HG03521 (cell line): Measurements from ENCODE around the gene ASB17.
A peak's percentile ranks its signal among the peaks of the same experiment; 100 is the strongest.
"Not testable (repeated sequence)": the region's sequence is repeated elsewhere in the genome, so short reads cannot be mapped to it uniquely, and the experiment has no call there.

Experiments used
- ATAC-seq: cut with Tn5 transposase; IDR thresholded peaks from one replicate; pipeline ENCODE4 v1.9.1; 2021; ENCODE audit warnings: mild to moderate bottlenecking, moderate library complexity; ENCODE audit not compliant: unreplicated experiment

ASB17 gene, protein sequence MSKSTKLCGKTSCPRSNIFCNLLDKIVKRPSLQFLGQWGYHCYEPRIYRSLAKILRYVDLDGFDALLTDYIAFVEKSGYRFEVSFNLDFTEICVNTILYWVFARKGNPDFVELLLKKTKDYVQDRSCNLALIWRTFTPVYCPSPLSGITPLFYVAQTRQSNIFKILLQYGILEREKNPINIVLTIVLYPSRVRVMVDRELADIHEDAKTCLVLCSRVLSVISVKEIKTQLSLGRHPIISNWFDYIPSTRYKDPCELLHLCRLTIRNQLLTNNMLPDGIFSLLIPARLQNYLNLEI

DNA sequence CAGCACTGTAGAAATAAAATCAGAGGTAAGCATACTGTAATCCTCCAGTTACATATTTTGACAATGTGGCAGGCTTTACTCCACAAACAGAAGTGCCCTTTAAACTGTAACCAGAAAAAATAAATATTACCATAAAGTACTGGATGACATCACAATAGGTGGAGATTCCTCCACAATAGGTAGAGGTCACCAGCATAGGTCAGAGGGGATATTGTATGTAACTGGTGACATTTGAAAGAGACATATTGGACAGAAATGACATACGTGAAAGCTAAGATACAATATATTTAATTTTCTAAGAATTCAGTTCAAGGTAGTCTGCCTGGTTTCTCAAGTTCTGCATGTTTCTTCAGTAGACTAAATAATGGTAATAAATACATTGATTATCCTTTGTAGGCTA is at the start of gene ASB17:
Gene ASB17 (minus strand): TSS at position 101 of the 400 bp plus-strand sequence. CDS start 113 bp downstream, outside the sequence.
- ATAC-seq: no peak

DNA sequence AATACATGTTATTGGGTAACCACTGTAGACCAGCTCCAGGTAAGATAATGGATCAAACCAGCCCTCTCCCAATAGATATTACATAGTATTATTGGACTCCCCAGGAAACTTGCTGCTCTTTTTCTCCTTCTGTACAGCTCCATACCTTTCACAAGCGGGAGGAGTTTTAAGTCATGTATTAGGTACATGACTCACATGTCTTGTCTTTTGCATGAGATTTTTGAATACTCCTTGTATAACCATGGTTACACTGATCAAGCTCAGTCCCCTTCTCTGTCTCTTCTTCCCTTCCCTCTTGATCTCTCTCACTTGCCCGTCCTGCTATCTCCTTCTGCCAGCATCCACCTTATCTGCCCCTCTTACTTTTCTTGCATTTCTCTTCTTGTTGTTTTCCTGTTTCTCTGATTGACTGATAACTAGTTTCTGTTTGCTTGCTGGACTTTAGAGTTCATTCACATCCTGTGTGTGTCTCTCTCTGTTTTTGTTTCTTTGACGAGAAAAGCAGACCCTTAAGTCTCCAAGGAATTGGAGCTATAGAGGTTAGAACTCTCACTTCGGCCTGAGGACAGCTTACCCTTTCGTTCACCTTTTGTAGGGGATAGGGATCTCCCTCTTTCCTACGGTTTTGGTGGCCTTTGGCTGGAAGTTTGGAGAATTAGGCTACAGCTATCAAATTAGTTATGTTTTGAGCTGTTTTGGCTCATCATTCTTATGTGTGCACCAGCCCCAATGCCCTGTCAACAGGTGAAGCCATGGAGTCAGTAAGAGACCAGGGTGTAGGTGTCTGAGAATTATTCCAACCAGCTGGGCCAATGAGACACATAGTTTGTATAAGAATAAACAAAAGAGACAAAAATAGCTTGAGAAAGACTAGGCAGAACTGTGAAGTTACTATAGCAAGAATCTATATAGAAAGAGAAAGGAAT is 49.0 kb upstream of the ASB17 start:
- peak; percentile 41 for ATAC-seq

DNA sequence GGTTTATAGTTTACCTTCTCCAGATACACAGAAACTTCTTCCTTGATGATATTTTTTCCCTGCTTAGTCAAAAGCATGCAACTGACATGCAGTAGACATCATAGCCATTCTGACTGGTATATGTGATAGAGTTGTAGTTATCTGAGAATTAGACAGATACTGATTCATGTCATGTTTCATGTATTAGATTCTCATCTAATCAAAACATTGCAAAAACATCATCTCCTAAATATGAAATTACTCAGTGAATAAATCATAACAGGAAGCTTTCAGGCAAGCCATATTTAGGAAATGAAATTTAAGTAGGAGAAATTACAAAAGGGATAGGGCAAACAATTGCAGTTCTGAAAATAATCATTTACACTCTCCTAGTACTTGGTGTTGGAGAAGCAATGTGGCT is 38.4 kb upstream of the ASB17 start:
- ATAC-seq: no peak

DNA sequence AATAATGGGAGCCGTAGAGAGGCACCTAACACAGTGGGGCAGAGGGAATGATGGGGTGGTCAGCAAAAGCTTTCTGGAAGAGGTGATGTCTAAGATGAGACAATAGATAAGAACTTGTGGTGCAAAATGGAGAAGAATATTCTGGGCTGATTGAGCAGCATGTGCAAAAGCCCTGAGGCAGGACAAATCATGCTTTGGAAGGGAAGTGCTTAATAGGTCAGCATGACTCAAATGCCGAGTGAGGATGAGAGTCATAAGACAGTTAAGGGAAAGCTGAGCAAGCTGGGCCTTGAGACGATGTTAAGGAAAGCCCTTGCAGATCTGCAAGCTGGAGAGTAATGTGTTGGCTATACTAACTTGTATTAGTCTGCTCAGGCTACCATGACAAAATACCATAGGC is 37.3 kb upstream of the ASB17 start:
- no peak for ATAC-seq

DNA sequence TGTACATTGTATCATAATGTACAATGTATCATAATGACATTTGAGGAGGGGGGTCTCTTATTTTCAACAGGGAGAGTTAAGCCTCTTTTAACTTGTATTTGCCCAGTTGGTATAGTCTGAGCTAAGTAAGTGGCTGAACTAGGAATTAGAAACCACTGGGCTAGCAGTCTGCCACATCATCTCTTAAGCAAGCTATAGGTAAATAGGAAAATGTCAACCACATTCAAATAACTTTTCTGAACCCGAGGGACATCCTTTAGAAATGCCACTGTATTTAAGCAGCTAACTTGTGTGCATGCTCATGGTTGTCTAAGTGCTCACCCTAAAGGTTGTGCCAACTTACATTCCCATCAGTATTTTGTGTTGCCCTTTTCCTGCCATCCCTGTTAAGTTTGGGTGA is 35.5 kb upstream of the ASB17 start:
- ATAC-seq: no peak

DNA sequence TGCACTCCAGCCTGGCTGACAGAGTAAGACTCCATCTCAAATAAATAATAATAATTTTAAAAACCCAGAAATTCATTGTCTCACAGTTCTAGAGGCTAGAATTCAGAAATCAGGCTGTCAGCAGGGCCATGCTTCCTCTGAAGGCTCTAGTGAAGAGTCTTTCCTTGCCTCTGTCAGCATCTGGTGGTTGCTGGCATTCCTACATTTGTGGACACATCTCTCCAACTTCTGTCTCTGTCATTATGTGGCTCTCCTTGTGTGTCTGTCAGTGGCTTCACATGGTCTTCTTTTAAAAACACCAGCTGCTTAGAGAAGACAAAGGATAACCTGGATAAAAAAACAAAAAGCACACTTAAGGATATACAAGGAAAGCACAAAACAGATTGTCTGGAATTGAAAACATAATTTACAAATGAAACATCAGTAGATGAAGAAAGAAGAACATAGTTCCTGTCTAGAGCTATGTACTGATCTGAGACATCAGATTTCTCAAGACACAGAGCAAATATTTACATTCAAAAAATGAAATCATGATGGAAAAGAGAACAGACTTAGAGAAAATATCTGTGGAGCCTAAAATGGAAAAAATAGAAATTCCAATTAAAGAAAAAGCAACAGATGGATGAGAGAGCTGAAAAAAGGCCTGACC is 32.7 kb upstream of the ASB17 start:
- no peak for ATAC-seq

DNA sequence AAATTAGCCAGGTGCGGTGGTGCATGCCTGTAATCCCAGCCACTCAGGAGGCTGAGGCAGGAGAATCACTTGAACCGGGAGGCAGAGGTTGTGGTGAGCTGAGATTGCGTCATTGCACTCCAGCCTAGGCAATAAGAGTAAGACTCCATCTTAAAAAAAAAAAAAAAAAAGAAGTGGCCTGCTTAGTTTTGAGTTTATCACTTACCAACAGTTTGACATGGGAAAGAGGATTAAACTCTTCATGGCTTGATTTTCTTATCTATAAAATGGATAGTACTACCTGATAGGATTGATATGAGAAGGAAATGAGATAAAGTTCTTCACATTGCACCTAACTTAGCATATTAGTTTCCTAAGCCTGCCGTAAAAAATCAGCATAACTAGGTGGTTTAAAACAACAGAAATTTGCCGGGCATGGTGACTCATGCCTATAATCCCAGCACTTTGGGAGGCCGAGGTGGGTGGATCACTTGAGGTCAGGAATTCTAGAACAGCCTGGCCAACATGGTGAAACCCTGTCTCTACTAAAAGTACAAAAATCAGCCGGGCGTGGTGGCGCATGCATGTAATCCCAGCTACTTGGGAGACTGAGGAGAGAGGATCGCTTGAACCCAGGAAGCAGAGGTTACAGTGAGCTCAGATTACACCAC is 32.0 kb upstream of the ASB17 start:
- not testable (repeated sequence) for ATAC-seq

DNA sequence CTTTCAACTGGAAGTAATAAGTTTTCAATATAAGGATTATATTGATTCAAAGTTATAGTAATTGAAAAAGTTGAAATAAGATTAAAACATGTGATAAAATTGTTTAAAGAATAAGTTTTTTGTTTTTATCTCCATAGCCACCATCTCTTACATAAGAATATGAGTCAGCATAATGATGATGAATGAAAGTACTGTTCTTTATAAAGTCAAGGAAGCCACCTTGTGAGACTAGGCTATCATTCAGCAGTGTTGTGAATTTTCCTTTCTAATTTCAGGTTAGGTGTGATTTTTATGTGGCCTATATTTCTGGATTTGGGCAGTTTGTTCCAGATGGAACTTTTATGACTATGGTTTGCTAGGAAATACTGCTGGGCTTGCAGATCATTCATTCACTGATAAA is 22.4 kb upstream of the ASB17 start:
- ATAC-seq: no peak

DNA sequence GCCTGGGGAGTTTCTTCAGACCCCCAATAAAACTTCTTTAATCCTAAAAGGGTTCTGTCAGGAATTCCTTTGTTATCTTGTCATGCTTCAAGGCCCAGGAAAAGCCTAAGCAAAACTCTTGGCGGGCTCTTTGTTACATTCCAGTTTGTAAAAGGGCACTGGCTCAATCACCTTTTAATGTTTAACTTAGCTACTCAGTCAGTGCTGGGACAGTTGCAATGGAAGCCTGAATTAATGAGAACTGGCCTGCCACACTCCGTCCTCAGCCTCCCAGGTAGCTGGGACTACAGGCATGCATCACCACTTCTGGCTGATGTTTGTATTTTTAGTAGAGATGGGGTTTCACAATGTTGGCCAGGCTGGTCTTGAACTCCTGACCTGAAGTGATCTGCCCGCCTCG is 21.3 kb upstream of the ASB17 start:
- ATAC-seq: no peak

DNA sequence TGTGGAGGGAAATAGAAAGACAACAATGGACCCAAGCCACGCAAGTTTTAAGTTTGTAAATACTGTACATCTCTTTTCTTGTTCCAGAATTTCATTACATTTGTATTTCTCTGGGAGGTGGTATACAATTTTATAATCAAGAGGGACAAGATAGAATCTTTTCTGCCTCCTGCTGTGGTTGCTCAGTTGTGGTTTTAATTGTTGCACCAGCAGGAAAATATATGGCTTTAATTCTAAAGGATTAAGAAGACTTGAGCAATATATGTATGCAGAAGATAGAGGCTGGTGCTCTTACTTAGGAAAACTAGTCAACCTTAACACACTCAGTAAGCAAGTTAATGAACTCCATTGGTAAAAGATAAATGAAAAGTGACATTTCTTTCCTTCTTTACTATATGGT is 19.8 kb upstream of the ASB17 start:
- ATAC-seq: no peak

DNA sequence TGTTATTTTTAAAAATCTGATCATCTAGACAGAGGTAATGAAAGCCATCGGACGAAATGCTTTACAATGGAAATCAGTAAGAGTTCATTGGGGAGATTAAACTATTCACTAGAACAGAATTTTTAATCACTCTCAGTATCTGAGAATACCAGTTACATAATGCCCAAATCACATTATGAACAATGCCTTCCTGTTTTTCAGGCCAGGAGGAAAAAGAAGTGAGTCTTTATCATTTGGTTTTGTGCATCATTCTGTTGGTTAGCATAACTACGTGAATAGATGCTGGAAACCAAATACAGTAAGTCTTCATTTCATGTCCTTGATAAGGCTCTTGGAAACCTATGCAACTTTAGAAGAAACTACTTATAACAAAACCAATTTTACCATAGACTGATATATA is 18.0 kb upstream of the ASB17 start:
- no peak for ATAC-seq

DNA sequence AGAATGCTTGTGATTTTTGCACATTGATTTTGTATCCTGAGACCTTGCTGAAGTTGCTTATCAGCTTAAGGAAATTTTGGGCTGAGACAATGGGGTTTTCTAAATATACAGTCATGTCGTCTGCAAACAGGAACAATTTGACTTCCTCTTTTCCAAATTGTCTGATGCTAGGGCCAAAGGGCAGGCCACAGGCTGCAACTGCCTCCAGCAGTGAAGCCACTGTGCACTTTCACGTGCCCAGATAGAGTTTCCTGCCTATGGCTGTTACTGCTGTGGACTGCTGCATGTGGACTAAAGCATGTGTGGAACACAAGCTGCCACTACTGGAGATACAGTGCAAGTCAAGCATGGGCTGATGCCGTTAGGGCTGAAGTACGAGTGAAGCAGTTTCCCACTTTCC is 10.8 kb upstream of the ASB17 start:
- ATAC-seq: not testable (repeated sequence)

DNA sequence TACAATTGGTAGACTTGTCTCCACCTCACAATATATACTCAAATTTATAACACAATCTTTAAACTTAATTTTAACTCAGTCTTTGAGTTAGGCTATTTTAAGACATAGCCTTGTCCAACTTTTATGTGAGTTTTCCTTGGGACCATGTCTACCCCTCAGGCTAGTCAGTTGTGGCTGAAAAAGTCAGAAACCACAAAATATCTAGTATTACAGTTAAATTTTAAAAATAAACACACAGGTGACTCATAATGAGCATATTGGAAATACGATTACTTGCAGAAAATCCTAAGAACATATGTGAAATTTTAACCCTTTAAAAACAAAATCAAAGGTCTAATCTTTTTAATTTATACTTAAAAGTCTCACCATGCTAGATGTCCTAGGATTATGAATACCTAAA is 4.8 kb upstream of the ASB17 start:
- no peak for ATAC-seq

DNA sequence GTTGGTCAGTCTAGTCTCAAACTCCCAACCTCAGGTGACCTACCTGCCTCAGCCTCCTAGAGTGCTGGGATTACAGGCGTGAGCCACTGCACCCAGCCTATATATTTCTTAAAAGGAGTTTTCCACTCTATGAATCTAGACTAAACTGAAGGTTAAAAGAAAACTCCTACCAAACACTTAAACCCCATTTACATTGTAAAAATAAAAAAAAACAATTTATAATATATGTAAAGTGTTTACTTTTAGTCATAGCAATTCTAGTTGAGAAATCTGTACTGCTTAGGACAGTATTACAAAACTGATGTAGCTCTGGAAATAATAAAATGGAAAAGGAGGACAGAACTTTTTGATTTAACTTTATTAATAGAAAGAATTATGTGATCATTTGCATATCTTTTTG is 9.5 kb downstream of the ASB17 start:
- no peak for ATAC-seq

DNA sequence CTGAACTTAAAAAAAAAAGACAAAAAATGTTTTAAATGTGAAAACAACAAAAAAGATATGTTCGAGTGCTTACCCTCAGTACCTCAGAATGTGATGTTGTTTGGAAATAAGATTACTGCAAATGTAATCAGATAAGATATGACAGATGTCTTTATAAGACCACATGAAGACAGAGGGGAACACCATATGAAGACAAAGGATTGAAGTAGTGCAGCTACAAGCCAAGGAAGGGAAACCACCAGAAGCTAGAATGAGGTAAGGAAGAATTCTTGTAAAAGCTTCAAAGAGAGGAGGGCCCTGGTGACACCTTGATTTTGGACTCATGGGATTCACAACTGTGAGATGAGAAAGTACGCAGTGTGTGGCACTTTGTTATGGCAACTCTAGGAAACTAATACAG is 15.4 kb downstream of the ASB17 start:
- no peak for ATAC-seq

DNA sequence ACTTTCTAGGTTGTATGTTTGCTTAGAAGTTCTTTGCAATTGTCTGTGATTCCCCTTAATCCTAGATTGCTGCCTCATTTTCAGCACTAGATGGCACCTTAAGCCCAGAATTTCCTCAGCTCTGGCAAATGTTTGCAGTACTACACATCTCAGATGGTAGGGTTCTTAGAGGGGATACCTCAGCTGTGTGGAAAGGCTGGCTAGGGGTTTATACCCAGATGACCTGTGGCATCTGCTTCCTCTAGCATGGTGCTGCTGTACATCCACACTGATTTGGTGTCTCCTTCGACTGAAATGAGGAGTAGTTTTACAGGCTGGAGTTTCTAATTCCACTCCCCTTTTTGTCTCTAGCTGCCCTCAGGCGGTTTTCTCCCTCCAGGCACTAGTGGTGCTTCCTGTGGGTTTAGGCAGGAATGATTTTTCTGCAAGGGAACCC is 23.5 kb downstream of the ASB17 start:
- no peak for ATAC-seq

DNA sequence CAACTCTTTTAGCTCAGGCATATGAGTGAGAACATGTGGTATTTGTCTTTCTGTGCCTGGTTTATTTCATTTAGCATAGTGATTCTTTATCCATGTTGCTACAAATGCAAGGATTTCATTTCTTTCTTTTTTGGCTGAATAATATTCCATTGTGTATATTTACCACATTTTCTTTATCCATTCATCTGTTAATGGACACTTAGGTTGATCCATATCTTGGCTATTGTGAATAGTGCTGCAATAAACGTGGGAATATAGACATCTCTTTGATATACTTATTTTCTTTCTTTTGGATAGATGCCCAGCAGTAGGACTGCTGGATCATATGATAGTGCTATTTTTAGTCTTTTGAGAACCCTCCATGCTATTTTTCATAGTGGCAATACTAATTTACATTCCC is 30.8 kb downstream of the ASB17 start:
- ATAC-seq: no peak

DNA sequence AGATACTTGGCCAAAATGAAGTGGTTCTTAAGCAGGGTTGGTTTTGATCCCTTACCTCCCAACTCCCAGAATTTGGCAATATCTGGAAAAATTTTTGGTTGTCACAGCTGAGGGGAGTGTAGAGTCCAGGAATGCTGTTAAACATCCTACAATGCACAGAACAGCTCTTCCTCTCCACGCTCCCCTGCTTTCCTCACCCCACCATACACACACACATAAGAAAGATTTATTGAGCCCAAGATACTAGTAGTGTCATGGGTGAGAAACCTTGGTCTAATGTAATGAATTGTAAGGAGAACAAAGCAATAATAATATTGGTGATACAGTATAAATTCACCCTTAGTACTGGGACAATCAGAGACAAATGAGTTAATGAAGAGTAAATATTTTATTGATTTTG is 47.8 kb downstream of the ASB17 start:
- no peak for ATAC-seq

DNA sequence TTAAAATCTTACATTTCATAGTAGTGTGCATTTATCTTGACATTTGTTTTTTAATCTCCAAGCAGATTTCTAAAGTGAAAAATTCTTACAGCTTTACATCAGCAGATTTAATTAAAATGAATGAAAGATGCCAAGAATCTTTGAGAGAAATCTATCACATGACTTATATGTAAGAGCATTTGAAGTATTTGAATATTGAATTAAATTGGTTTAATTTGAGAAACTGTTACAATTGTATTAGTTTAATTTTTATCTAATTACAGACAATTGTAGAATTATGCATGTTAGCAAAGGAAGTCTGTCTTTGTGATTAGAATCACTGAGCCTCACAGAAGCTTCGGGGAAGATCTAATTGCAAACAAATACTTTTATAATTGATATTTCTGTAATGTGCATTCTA is 52.2 kb downstream of the ASB17 start:
- no peak for ATAC-seq

DNA sequence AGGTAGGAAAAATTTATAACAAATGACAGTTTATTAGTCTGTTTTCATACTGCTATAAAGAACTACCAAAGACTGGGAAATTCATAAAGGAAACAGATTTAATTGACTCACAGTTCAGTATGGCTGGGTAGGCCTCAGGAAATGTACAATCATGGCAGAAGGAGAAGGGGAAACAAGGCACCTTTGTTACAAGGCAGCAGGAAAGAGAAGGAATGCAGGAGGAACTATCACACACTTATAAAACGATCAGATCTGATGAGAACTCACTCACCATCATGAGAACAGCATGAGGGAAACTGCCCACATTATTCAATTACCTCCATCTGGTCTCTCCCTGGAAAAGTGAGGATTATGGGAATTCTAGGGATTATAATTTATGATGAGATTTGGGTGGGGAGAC is 61.3 kb downstream of the ASB17 start:
- ATAC-seq: no peak
